Superior temporal gyrus (tissue), 1 donor: ENCODE results near the gene CRIM1.

Source experiments
- DNase-seq: peaks from one replicate; pipeline ENCODE4 v3.0.0-alpha.2; 2016; ENCODE audit errors: extremely low spot score

CRIM1 gene

GRCh38 chr2:36425608-36426355, 70.2 kb downstream of the CRIM1 start:
- no peak for DNase-seq

- DNase-seq, result no peak
Measured at GRCh38 chr2:36427790-36428243, 72.2 kb downstream of the CRIM1 start.

GRCh38 chr2:36430549-36430948, 75.0 kb downstream of the CRIM1 start:
- no peak for DNase-seq

GRCh38 chr2:36432479-36432878, 76.9 kb downstream of the CRIM1 start:
- no peak for DNase-seq

GRCh38 chr2:36433311-36434217, 78.0 kb downstream of the CRIM1 start:
- DNase-seq, result peak; percentile 53

GRCh38 chr2:36438449-36438977, 82.9 kb downstream of the CRIM1 start:
- DNase-seq, result no peak

- DNase-seq, result no peak
Measured at GRCh38 chr2:36439084-36439483, 83.5 kb downstream of the CRIM1 start.

- no peak for DNase-seq
Measured at GRCh38 chr2:36441065-36441625, 85.6 kb downstream of the CRIM1 start.

GRCh38 chr2:36441816-36442215, 86.2 kb downstream of the CRIM1 start:
- DNase-seq, result no peak

GRCh38 chr2:36444216-36444936, 88.8 kb downstream of the CRIM1 start:
- no peak for DNase-seq

- no peak for DNase-seq
Measured at GRCh38 chr2:36445185-36445866, 89.7 kb downstream of the CRIM1 start.

- DNase-seq, result no peak
Measured at GRCh38 chr2:36446294-36446693, 90.7 kb downstream of the CRIM1 start.

GRCh38 chr2:36449213-36449612, 93.6 kb downstream of the CRIM1 start:
- DNase-seq, result no peak

GRCh38 chr2:36449943-36450392, 94.4 kb downstream of the CRIM1 start:
- DNase-seq, result no peak

- no peak for DNase-seq
Measured at GRCh38 chr2:36450466-36451196, 95.1 kb downstream of the CRIM1 start.

GRCh38 chr2:36451512-36451911, 95.9 kb downstream of the CRIM1 start:
- no peak for DNase-seq

- DNase-seq, result no peak
Measured at GRCh38 chr2:36452260-36452659, 96.7 kb downstream of the CRIM1 start.

- DNase-seq, result no peak
Measured at GRCh38 chr2:36453652-36454051, 98.1 kb downstream of the CRIM1 start.

GRCh38 chr2:36455011-36455410, 99.4 kb downstream of the CRIM1 start:
- no peak for DNase-seq

GRCh38 chr2:36455788-36456187, 100.2 kb downstream of the CRIM1 start:
- no peak for DNase-seq
